Panc1 (cell line): ENCODE data around the gene C6.

Source experiments
- POLR2AphosphoS5 ChIP-seq: IDR thresholded peaks from 2 replicates; pipeline ENCODE4 v1.6.1; 2012; ENCODE audit warnings: mild to moderate bottlenecking, low read depth, low read length, moderate library complexity
- TCF7L2 ChIP-seq: IDR thresholded peaks from 2 replicates; pipeline ENCODE4 v1.6.1; 2011; ENCODE audit warnings: mild to moderate bottlenecking, low read depth, low read length, inconsistent platforms
- TF ChIP-seq, protein P1 (sequence below): fragments of 450-650 bp; IDR thresholded peaks from 2 replicates; pipeline ENCODE4 v1.5.1; 2017; ENCODE audit warnings: mild to moderate bottlenecking
- TF ChIP-seq, protein P2 (sequence below), 2 experiments: IDR thresholded peaks; 2 replicates each; pipeline ENCODE4 v1.6.1; 2011 to 2012; ENCODE audit warnings: low read depth in 2 of 2, control low read depth in 1 of 2, low read length in 1 of 2, mild to moderate bottlenecking in 1 of 2, moderate library complexity in 1 of 2; ENCODE audit not compliant: insufficient read depth in 1 of 2

DNA sequence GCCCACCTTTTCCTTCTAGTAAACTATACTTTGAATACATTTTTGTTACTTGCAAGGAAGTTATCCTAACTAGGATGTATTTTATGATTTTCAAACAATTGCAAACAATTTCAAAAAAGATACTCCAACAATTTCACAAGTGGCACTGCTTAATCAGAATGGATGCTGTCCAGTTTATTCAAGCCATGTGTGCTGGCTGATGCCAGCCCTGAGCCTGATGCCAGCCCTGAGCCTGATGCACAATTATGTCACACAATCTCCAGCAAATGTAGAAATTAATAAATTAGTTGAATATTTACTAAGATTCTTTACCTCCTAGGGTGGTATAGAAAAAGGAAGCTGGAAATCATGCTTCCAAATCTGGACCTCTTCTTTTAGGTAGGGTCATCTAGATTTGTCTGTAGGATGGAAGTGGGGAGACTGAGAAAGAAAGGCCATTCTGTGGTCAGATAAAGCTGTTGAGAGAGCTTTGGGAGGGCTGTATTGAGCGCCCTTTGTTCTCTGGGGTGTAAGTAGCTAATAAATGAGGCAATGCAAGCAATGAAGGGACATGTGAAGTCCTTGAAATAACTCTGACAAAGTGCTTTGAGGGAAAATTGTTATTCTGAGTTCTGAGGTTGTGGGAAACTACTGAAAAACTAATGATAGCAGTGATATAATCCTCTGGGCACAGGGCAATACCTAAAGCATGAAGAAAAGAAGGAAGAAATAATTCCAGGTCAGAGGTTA lies 5.8 kb upstream of the C6 start:
- TF ChIP-seq, protein P1, sequence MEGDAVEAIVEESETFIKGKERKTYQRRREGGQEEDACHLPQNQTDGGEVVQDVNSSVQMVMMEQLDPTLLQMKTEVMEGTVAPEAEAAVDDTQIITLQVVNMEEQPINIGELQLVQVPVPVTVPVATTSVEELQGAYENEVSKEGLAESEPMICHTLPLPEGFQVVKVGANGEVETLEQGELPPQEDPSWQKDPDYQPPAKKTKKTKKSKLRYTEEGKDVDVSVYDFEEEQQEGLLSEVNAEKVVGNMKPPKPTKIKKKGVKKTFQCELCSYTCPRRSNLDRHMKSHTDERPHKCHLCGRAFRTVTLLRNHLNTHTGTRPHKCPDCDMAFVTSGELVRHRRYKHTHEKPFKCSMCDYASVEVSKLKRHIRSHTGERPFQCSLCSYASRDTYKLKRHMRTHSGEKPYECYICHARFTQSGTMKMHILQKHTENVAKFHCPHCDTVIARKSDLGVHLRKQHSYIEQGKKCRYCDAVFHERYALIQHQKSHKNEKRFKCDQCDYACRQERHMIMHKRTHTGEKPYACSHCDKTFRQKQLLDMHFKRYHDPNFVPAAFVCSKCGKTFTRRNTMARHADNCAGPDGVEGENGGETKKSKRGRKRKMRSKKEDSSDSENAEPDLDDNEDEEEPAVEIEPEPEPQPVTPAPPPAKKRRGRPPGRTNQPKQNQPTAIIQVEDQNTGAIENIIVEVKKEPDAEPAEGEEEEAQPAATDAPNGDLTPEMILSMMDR, result no peak
- TF ChIP-seq, protein P2, sequence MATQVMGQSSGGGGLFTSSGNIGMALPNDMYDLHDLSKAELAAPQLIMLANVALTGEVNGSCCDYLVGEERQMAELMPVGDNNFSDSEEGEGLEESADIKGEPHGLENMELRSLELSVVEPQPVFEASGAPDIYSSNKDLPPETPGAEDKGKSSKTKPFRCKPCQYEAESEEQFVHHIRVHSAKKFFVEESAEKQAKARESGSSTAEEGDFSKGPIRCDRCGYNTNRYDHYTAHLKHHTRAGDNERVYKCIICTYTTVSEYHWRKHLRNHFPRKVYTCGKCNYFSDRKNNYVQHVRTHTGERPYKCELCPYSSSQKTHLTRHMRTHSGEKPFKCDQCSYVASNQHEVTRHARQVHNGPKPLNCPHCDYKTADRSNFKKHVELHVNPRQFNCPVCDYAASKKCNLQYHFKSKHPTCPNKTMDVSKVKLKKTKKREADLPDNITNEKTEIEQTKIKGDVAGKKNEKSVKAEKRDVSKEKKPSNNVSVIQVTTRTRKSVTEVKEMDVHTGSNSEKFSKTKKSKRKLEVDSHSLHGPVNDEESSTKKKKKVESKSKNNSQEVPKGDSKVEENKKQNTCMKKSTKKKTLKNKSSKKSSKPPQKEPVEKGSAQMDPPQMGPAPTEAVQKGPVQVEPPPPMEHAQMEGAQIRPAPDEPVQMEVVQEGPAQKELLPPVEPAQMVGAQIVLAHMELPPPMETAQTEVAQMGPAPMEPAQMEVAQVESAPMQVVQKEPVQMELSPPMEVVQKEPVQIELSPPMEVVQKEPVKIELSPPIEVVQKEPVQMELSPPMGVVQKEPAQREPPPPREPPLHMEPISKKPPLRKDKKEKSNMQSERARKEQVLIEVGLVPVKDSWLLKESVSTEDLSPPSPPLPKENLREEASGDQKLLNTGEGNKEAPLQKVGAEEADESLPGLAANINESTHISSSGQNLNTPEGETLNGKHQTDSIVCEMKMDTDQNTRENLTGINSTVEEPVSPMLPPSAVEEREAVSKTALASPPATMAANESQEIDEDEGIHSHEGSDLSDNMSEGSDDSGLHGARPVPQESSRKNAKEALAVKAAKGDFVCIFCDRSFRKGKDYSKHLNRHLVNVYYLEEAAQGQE (IDR thresholded peaks at IDR 0.05; ENCODE audit: insufficient read depth in 1 of 2, low read depth in 2 of 2, low read length in 1 of 2), result no peak
- TF ChIP-seq POLR2AphosphoS5 (no peak), TCF7L2 (no peak)
